Stimulated activated CD8-positive, alpha-beta memory T cell treated with anti-CD3 and anti-CD28 coated beads, Interleukin-7, amount 100 ng/mL, for 48 hours (primary cell): ENCODE measurements around the gene BAX.
"Not testable (repeated sequence)": the region's sequence is repeated elsewhere in the genome, so short reads cannot be mapped to it uniquely, and the experiment has no call there.

Source experiments
- DNase-seq, 2 donors: peaks; one replicate each; pipeline ENCODE4 v3.0.0-alpha.2; 2020; ENCODE audit warnings: low read depth in 1 of 2; ENCODE audit errors: extremely low read depth in 1 of 2

Gene BAX

DNA sequence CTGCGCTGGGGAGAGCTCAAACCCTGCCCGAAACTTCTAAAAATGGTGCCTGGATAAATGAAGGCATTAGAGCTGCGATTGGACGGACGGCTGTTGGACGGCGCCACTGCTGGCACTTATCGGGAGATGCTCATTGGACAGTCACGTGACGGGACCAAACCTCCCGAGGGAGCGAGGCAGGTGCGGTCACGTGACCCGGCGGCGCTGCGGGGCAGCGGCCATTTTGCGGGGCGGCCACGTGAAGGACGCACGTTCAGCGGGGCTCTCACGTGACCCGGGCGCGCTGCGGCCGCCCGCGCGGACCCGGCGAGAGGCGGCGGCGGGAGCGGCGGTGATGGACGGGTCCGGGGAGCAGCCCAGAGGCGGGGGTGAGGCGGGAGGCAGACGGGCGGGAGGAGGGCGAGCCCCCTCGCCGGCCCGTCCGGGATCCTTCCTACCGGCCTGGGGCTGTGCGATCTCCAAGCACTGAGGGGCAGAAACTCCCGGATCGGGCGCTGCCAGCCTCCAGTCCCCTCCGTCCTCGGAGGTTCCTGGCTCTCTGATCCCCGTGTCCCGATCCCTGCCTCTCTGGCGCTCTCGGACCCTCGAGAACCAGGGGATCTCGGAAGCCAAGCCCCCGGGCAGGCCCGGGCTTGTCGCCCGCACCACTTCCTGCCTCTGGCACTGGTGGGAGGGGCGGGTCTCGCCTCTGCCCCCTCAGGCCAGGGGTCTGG, at the start of gene BAX:
BAX (plus strand) TSS at position 281 of the 713 bp plus-strand sequence; CDS start at position 335, 54 bp downstream.
- DNase-seq = peak; percentile 91 to 95

DNA sequence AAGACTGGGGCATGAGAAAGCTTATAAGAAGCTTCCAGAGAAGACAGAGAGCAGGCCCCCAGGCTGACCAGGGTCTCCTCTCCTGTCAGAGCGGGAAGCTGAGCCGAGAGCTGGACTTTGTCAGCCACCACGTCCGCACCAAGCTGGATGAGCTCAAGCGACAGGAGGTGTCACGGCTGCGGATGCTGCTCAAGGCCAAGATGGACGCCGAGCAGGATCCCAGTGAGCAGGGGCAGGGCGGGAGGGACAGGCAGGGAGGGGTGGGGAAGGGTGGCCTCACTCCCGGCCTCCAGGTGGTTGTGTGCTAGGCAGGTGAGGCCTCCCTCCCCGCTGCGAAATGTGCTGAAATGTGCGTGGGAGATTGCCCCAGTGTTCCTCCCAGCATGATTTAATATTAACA, 49.0 kb upstream of the BAX start:
- no peak for DNase-seq

DNA sequence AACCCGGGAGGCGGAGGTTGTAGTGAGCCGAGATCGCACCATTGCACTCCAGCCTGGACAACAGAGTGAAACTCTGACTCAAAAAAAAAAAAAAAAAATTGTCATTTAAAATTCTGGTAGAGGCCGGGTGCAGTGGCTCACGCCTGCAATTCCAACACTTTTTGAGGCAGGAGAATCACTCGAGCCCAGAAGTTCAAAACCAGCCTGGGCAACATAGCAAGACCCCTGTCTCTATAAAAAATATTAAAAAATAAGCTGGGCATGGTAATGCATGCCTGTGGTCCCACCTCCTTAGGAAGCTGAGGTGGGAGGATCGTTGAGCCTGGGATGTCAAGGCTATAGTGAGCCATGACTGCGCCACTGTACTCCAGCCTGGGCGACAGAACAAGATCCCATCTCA, 48.4 kb upstream of the BAX start:
- DNase-seq = no peak

DNA sequence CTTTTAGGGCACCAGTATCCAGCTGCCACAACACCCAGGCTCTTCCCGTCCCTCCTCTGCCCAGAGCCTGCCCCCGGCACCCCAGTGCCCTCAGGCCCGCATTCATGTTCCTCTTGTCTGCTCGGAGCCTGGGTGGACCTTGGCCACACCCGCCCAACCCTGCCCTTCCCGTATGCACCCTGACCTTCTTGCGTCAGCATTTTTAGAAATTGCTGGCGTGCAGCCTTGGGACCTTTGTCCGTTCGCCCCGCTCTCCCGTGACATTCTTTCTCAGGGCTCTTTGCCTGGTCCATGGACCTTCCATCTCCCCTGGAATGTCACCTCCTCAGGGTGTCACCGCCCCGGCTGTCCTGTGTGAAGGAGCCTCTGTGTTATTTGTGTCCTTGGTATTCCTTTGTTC, 47.0 kb upstream of the BAX start:
- no peak for DNase-seq

DNA sequence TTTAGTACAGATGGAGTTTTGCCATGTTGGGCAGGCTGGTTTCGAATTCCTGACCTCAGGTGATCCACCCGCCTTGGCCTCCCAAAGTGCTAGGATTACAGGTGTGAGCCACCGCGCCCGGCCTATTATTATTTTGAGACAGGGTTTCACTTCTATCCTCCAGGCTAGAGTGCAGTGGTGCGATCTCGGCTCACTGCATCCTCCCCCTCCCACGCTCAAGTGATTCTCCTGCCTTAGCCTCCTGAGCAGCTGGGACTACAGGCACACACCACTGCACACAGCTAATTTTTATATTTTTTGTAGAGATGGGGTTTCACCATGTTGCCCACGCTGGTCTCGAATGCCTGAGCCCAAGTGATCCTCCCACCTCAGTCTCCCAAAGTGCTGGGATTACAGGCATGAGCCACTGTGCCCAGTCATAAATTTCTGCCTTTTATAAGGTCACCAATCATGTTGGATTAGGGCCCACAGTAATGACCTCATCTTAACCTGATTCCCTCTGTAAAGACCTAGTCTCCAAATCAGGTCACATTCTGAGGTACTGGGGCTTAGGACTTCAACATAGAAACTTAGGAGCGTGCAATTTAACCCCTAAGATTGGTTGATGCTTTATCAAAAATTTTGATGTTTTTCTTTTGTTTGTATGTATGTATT, 45.1 kb upstream of the BAX start:
- not testable (repeated sequence) for DNase-seq

DNA sequence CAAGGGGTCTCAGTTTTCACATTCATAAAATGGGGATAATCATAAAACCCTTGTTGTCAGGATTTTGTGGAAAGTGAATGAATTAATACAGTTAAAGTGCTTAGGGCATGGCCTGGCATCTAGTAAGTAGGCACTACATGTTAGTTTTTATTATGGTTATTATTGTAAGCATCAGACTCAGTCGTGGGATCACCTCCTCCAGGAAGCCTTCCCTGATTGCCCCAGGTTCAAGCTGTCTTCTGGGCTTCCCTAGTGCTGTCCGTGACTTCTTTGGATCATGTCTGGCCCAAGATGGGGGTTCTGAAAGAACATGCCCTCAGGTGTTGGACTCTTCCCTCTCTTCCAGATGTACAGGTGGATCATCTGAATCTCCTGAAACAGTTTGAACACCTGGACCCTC, 43.9 kb upstream of the BAX start:
- DNase-seq = no peak

DNA sequence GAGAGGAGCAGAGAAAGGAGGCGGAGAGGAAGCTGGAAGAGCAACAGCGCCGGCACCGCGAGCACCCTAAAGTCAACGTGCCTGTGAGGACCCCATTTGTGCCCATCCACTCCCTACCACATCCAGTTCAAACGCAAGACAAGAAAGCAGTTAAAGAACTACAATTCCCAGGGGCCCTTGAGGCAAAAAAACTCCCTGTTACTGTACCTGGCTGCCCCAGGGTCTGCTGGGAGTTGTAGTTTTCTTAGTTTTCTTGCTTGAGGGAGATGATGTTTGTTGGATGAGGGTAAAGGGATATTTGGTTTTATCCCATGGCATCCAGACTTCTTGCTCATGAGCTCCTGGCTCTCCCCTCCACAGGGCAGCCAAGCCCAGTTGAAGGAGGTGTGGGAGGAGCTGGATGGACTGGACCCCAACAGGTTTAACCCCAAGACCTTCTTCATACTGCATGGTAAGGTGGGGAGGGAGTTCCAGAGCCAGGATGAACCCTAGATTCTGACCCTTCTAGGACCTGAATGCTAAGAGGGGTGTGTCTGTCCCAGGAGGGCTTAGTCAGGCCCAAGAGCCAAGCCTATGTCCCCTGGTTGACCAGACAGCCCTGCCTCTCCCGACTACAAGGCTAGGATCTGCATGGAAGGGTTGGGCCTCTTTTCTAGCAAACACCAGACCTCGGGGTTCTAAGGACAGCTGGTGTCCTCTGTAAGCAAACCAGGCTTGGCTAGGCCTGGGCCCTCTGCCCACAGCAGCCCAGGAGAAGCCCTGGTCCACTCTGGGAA, 41.4 kb upstream of the BAX start:
- no peak for DNase-seq

DNA sequence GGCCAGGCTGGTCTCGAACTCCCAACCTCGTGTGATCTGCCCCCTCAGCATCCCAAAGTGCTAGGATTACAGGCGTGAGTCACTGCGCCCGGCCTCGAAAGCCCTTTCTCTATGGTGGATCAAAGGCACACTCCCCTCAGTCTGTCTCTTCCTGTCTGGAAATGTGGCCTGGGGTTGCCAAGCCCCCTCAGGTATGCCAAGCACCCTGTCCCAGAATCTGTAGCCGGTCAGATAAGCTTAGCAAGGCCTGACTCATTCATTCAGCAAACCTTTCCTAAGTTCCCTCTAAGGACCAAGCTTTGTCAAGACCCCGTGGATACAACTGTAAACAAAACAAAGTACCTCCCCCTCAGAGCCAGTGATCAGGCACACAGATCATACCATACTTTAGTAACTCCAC, 40.5 kb upstream of the BAX start:
- no peak for DNase-seq

DNA sequence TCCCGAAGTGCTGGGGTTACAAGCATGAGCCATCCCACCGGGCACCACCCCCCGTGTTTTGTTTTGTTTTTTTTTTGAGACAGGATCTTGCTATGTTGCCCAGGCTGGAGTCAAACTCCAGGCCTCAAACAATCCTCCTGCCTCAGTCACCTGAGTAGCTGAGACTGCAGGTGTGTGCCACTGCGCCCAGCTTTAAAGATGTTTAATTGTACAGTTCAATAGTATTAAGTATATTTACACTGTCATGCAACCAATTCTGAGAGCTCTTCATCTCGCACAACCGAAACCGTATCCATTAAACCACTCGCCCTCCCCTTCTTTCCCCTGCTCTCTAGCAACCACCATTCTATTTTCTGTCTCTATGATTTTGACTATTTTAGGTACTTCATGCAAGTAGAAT, 38.9 kb upstream of the BAX start:
- DNase-seq = no peak

DNA sequence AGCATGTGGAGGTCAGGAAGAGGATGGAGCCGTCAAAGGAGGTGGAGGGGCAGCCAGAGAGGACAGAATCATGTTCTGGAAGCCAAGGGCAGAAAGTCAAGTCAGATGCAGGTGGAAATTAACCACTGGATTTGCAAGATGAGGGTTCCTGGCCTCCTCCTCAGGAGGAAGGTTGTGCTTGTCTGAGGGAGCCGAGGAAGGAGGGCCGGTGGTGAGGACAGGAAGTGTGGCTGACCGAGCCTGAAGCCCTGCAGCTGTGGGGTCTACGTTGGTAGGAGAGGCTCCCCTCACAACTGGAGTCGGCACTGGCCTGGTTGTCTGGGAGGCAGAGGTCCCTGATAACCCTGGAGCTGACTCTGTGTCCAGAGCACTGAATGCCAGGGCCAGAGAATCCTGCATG, 36.6 kb upstream of the BAX start:
- DNase-seq = no peak

DNA sequence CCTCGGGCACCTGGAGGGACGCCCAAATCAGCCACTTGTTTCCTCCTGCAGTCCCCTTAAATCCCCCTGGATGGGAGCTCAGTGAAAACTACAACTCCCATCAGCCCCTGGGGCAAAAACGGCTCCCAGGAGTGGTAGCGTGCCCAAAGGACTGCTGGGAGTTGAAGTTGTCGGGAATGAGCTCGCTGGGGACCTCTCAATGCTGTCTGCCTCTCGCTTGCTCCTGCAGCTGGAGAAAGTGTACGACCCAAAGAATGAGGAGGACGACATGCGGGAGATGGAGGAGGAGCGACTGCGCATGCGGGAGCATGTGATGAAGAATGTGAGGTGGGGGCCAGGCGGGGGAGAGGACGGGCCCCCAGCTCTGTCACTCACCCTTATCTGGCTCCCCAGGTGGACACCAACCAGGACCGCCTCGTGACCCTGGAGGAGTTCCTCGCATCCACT, 35.9 kb upstream of the BAX start:
- no peak for DNase-seq

DNA sequence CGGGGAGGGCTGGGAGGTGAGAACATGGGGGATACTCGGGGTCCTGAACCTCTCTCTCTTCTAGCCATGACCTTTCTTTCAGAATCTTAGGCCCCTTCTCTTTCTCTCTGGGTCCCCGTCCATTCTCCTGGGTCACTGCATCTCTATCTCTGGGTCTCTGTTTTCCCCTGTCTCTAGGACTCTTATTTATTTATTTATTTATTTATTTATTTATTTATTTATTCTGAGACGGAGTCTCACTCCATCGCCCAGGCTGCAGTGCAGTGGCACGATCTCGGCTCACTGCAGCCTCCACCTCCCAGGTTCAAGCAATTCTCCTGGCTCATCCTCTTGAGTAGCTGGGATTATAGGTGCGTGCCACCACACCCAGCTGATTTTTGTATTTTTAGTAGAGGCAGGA, 35.4 kb upstream of the BAX start:
- not testable (repeated sequence) for DNase-seq

DNA sequence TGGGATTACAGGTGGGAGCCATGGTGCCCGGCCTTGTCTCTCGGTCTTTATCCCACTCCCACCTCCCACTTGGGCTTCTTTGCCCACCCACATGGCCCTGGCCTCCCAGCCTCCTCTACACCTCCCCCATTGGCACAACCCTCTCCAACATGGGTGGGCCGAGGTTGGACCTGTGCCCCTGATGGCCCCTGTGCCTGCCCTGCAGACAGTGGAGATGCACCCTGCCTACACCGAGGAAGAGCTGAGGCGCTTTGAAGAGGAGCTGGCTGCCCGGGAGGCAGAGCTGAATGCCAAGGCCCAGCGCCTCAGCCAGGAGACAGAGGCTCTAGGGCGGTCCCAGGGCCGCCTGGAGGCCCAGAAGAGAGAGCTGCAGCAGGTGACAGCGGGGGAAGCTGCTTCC, 33.7 kb upstream of the BAX start:
- no peak for DNase-seq

DNA sequence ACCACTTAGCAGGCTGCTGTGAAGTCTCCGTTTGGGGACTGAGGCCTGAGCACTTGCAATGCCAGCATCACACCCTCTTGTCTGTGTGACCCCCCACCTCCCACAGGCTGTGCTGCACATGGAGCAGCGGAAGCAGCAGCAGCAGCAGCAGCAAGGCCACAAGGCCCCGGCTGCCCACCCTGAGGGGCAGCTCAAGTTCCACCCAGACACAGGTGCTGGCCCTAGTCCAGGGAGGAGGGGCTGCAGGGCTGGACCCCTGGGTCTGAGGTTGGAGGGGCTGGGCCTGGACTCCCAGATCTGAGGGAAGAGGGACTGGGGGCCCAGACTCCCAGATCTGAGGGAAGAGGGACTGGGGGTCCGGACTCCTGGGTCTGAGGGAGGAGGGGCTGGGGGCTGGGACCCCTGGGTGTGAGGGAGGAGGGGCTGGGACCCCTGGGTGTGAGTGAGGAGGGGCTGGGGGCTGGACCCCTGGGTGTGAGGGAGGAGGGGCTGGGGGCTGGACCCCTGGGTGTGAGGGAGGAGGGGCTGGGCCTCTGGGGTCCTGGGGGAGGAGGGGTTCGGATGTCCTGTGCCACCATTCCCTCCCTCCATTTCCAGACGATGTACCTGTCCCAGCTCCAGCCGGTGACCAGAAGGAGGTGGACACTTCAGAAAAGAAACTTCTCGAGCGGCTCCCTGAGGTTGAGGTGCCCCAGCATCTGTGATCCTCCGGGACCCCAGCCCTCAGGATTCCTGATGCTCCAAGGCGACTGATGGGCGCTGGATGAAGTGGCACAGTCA, 32.8 kb upstream of the BAX start:
- DNase-seq = no peak

DNA sequence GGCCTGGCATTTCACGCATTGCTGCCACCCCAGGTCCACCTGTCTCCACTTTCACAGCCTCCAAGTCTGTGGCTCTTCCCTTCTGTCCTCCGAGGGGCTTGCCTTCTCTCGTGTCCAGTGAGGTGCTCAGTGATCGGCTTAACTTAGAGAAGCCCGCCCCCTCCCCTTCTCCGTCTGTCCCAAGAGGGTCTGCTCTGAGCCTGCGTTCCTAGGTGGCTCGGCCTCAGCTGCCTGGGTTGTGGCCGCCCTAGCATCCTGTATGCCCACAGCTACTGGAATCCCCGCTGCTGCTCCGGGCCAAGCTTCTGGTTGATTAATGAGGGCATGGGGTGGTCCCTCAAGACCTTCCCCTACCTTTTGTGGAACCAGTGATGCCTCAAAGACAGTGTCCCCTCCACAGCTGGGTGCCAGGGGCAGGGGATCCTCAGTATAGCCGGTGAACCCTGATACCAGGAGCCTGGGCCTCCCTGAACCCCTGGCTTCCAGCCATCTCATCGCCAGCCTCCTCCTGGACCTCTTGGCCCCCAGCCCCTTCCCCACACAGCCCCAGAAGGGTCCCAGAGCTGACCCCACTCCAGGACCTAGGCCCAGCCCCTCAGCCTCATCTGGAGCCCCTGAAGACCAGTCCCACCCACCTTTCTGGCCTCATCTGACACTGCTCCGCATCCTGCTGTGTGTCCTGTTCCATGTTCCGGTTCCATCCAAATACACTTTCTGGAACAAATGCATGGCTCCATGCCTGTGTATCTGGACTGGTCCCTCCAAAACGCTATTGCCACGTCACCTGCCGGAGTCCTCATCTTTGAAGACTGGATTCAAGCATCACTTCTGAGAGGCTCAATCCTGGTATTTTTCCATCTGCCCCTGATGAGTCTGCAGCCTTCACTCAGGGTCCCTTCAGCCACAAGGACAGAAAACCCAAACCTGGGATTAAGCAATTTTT, 31.9 kb upstream of the BAX start:
- DNase-seq = no peak

DNA sequence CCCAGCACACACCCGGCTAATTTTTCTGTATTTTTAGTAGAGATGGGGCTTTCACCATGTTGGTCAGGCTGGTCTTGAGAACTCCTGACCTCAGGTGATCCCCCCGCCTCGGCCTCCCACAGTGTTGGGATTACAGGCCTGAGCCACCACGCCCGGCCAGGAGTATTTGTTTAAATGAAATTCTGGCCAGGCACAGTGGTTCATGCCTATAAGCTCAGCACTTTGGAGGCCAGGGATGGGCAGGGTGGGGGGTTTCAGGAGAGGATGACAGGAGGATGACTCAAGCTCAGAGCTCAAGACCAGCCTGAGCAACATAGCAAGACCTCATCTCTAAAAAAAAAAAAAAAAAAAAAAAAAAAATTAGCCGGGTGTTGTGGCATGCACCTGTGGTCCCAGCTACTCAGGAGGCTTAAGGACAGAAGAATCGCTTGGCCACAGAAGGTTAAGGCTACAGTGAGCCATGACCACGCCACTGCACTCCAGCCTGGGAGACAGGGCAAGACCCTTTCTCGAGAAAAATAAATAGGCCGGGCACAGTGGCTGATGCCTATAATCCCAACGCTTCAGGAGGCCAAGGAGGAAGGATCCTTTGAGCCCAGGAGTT, 29.3 kb upstream of the BAX start:
- no peak for DNase-seq

DNA sequence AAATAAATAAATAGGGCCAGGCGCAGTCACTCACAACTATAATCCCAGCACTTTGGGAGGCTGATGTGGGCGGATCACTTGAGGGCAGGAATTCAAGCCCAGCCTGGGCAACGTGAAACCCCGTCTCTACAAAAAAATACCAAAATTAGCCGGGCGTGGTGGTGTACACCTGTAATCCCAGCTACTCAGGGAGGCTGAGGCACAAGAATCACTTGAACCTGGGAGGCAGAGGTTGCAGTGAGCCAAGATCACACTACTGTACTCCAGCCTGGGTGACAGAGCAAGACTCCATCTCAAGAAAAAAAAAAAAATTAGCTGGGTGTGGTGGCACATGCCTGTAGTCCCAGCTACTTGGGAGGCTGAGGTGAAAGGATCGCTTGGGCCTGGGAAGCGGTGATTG, 28.8 kb upstream of the BAX start:
- not testable (repeated sequence) for DNase-seq

DNA sequence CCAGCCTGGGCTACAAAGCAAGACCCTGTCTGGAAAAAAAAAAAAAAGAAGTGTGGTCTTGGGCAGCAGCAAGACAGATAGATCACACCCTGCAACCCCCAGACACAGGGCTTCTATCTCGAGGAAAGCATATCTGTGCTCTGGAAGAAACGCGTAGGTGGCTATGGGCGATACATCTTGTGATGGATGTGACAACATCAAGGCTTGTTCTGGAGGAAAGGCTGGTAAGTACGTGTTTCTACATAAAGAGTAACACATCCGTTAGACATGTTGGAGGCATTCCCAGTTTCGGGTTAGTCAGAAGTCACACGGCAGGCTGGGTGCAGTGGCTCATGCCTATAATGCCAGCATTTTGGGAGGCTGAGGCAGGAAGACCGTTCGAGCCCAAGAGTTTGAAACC, 27.8 kb upstream of the BAX start:
- DNase-seq = no peak

DNA sequence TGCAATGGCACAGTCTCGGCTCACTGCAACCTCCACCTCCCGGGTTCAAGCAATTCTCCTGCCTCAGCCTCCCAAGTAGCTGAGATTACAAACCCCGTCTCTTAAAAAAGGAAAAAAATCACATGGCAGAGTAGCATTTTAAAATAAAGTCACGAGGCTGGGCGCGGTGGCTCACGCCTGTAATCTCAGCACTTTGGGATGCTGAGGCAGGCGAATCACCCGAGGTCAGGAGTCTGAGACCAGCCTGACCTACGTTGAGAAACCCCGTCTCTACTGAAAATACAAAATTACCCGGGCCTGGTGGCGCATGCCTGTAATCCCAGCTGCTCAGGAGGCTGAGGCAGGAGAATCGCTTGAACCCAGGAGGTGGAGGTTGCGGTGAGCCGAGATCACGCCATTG, 27.0 kb upstream of the BAX start:
- not testable (repeated sequence) for DNase-seq
